Ishikawa (cell line): Measurements from ENCODE around the gene MEGF9.

Experiments used
- CEBPB ChIP-seq: IDR thresholded peaks from 2 replicates; pipeline ENCODE4 v1.6.1; 2012
- CREB1 ChIP-seq: IDR thresholded peaks from 2 replicates; pipeline ENCODE4 v1.6.1; 2012; ENCODE audit warnings: low read depth
- EGR1 ChIP-seq: IDR thresholded peaks from 2 replicates; pipeline ENCODE4 v1.6.1; 2012
- EP300 ChIP-seq: IDR thresholded peaks from 2 replicates; pipeline ENCODE4 v1.6.1; 2012; ENCODE audit warnings: borderline replicate concordance
- FOXM1 ChIP-seq: IDR thresholded peaks from 2 replicates; pipeline ENCODE4 v1.6.1; 2012; ENCODE audit warnings: low read depth, borderline replicate concordance
- MAX ChIP-seq: IDR thresholded peaks from 2 replicates; pipeline ENCODE4 v1.6.1; 2012
- NFIC ChIP-seq: IDR thresholded peaks from 2 replicates; pipeline ENCODE4 v1.6.1; 2012
- RAD21 ChIP-seq: IDR thresholded peaks from 2 replicates; pipeline ENCODE4 v1.6.1; 2012; ENCODE audit warnings: low read depth
- TAF1 ChIP-seq: IDR thresholded peaks from 2 replicates; pipeline ENCODE4 v1.6.1; 2012; ENCODE audit warnings: low read depth, mild to moderate bottlenecking
- TCF12 ChIP-seq: IDR thresholded peaks from 2 replicates; pipeline ENCODE4 v1.6.1; 2012; ENCODE audit warnings: low read depth
- TEAD4 ChIP-seq: IDR thresholded peaks from 2 replicates; pipeline ENCODE4 v1.6.1; 2012
- YY1 ChIP-seq: IDR thresholded peaks from 2 replicates; pipeline ENCODE4 v1.6.1; 2012; ENCODE audit warnings: low read depth
- ZBTB7A ChIP-seq: IDR thresholded peaks from 2 replicates; pipeline ENCODE4 v1.6.1; 2012; ENCODE audit warnings: low read depth
- TF ChIP-seq, protein P1 (sequence below): IDR thresholded peaks from 2 replicates; pipeline ENCODE4 v1.6.1; 2012
- TF ChIP-seq, protein P2 (sequence below): IDR thresholded peaks from 2 replicates; pipeline ENCODE4 v1.6.1; 2012; ENCODE audit warnings: low read depth, mild to moderate bottlenecking

Gene MEGF9

DNA sequence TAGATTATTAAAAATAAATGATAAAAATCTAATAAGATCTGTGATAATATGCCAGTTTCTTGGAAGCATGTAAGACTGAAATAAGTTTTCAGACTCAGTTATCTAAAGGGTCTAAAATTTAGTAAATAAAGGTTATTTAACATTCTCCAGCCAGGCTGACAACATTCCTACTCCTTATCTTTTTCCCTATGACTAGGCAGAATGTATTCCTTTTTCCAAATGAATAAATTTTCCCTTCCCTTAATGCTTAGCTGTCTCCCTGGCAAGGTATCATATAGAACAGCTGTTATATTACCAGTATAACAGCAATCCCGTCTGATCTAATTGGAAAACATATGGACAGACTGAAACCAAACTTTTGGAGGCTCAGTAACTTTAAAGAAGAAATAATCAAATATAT lies 13.0 kb downstream of the MEGF9 start:
- no peak for TF ChIP-seq TAF1
- TF ChIP-seq TEAD4 = no peak
- TF ChIP-seq EGR1 = no peak
- TF ChIP-seq ZBTB7A = no peak
- TF ChIP-seq NFIC = no peak
- TF ChIP-seq CREB1 = no peak
- TF ChIP-seq MAX = no peak
- no peak for TF ChIP-seq FOXM1
- no peak for TF ChIP-seq YY1
- no peak for TF ChIP-seq TCF12
- no peak for TF ChIP-seq CEBPB
- no peak for TF ChIP-seq EP300
- TF ChIP-seq, protein P1, sequence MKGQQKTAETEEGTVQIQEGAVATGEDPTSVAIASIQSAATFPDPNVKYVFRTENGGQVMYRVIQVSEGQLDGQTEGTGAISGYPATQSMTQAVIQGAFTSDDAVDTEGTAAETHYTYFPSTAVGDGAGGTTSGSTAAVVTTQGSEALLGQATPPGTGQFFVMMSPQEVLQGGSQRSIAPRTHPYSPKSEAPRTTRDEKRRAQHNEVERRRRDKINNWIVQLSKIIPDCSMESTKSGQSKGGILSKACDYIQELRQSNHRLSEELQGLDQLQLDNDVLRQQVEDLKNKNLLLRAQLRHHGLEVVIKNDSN = no peak
- TF ChIP-seq, protein P2, sequence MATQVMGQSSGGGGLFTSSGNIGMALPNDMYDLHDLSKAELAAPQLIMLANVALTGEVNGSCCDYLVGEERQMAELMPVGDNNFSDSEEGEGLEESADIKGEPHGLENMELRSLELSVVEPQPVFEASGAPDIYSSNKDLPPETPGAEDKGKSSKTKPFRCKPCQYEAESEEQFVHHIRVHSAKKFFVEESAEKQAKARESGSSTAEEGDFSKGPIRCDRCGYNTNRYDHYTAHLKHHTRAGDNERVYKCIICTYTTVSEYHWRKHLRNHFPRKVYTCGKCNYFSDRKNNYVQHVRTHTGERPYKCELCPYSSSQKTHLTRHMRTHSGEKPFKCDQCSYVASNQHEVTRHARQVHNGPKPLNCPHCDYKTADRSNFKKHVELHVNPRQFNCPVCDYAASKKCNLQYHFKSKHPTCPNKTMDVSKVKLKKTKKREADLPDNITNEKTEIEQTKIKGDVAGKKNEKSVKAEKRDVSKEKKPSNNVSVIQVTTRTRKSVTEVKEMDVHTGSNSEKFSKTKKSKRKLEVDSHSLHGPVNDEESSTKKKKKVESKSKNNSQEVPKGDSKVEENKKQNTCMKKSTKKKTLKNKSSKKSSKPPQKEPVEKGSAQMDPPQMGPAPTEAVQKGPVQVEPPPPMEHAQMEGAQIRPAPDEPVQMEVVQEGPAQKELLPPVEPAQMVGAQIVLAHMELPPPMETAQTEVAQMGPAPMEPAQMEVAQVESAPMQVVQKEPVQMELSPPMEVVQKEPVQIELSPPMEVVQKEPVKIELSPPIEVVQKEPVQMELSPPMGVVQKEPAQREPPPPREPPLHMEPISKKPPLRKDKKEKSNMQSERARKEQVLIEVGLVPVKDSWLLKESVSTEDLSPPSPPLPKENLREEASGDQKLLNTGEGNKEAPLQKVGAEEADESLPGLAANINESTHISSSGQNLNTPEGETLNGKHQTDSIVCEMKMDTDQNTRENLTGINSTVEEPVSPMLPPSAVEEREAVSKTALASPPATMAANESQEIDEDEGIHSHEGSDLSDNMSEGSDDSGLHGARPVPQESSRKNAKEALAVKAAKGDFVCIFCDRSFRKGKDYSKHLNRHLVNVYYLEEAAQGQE = no peak
- no peak for TF ChIP-seq RAD21

DNA sequence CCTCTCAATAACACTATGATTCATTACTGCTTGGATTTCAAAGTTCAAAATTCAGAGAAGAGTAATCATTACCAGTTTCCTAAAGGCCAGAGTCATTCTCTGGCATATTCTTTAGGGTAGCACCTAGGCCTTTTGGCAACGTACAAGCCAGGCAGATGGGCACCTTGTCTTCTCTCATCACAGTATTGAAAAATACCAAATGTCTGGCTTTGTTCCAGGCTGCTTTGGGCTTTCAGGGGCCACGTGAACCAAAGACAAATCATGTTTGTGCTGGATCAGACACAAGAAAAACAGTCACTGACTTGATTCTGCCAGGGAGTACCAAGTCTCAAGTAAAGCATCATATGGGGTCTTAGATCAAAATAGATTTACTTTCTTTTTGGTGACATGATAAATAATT lies 15.5 kb downstream of the MEGF9 start:
- no peak for TF ChIP-seq CREB1
- no peak for TF ChIP-seq RAD21
- TF ChIP-seq, protein P1 = no peak
- no peak for TF ChIP-seq EP300
- no peak for TF ChIP-seq TAF1
- TF ChIP-seq EGR1 = no peak
- TF ChIP-seq FOXM1 = no peak
- TF ChIP-seq MAX = no peak
- no peak for TF ChIP-seq CEBPB
- TF ChIP-seq, protein P2 = no peak
- TF ChIP-seq TCF12 = no peak
- TF ChIP-seq ZBTB7A = no peak
- TF ChIP-seq TEAD4 = no peak
- no peak for TF ChIP-seq YY1
- TF ChIP-seq NFIC = no peak

DNA sequence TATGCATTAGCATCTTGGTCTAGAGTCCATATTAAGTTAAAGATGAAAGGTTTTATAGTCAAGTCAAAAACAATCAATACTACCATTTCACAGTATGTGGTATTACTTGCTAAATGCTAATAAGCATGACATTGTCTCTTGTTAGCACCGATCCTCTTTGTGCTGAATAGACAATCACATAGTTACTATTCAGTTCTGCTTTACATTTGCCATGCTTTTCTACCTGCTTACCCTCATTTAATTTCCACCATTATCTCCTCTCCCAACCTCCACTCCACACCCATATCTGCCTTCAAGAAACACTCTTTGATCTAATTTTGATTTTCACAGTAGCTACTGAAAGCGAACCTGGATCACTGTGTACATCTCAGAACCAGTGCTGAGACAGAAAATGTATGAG lies 16.8 kb downstream of the MEGF9 start:
- TF ChIP-seq, protein P1 = no peak
- TF ChIP-seq MAX (no peak), TCF12 (no peak), CEBPB (no peak)

DNA sequence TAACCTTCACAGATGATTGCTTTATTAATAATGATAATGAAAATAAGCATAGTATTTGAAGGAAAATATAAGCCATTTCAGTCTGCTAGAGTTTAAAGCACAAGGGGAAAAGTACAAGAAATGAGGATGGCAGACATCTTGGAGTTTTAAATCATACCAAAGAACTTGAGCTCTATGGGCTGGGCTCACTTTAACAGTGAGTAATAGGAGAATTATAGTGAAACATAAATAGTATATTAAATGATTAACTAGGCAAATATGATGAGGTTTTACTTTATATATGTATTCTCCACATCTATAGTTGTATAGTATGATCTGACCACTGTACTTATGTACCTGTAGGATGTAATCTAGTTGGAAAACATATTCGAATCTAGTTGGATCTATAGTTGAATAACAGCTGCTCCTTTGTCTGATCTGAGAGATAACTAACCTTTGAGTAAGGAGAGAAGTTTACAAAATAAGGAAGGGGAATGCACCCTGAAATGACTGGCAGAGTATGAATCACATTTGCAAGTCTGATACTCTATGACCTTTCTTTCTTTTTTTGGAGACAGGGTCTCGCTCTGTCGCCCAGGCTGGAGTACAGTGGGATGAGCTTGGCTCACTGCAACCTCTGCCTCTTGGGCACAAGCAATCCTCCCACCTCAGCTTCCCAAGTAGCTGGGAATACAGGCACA lies 17.6 kb downstream of the MEGF9 start:
- no peak for TF ChIP-seq MAX
- no peak for TF ChIP-seq RAD21
- TF ChIP-seq TEAD4 = no peak

DNA sequence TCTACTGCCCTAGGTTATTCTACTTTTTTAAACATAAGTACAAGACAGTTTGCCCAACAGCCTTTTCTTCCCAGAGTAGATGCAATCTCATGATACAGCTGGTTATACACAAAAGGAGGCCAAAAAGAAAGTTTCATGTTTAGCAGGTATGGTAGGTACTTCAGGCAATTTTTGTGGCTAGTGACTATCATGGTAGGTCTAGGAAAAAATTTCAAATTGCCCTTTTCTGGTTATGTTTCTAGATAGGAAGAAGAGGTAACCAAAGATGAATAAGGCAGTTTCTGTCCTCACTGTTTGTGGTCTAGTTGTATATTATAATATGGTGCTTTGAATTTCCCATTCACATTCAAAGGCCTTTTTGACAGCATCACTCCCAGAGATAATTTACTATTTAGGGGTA lies 19.7 kb downstream of the MEGF9 start:
- TF ChIP-seq CREB1 = no peak
- TF ChIP-seq MAX = no peak
- no peak for TF ChIP-seq FOXM1
- TF ChIP-seq TAF1 = no peak
- no peak for TF ChIP-seq ZBTB7A
- TF ChIP-seq, protein P1 = no peak
- TF ChIP-seq TCF12 = no peak
